Adrenal gland (tissue), 12 donors: ENCODE data around the gene NR0B2. TPM values are rescaled to one million over a fixed set of nuclear protein-coding genes. Genes with fewer than 3 reads are reported as not detected.
"Not testable (repeated sequence)": the region's sequence is repeated elsewhere in the genome, so short reads cannot be mapped to it uniquely, and the experiment has no call there.

Experiments
- DNase-seq, 7 donors: peaks; one replicate each; pipeline ENCODE4 v3.0.0-alpha.2; 2019 to 2020
- H3K27ac ChIP-seq, 5 donors: fragments of 200-600 bp; sonication (generic) in 4 of 5; 1 replicate in 3 of 5; 2 replicates in 2 of 5; pipeline versions ENCODE4 v1.5.1 to v1.8.0; 2016 to 2020; ENCODE audit warnings: mild to moderate bottlenecking in 1 of 5
- H3K27me3 ChIP-seq: fragments of 200-600 bp; 2 replicates; pipeline ENCODE4 v1.8.0; 2021
- H3K36me3 ChIP-seq, 2 donors: fragments of 200-600 bp; replicated peaks in 1 of 2; 1 replicate in 1 of 2; 2 replicates in 1 of 2; pipeline versions ENCODE4 v1.5.1 to v1.8.0; 2018 to 2022
- H3K4me1 ChIP-seq, 2 donors: fragments of 200-600 bp; replicated peaks in 1 of 2; 1 replicate in 1 of 2; 2 replicates in 1 of 2; pipeline versions ENCODE4 v1.5.1 to v1.8.0; 2018 to 2021
- H3K4me3 ChIP-seq, 4 donors: fragments of 200-600 bp; sonication (generic) in 3 of 4; one replicate each; pipeline ENCODE4 v1.5.1; 2016 to 2018
- H3K9me3 ChIP-seq, 3 donors: fragments of 200-600 bp; sonication (generic) in 1 of 3; replicated peaks in 1 of 3; 1 replicate in 2 of 3; 2 replicates in 1 of 3; pipeline versions ENCODE4 v1.5.1 to v1.8.0; 2016 to 2021
- POLR2A ChIP-seq, 2 donors: fragments of 450-650 bp; IDR thresholded peaks; one replicate each; pipeline ENCODE4 v1.6.1; 2017; ENCODE audit warnings: antibody characterized with exemption in 2 of 2, mild to moderate bottlenecking in 2 of 2, moderate library complexity in 1 of 2
- WGBS, 4 donors: extraction: QIAGEN DNeasy Blood & Tissue Kit in 2 of 4; methylation state at CpG; one replicate each; pipeline versions ENCODE4 v1.1.5 to v1.1.7; 2013 to 2017; 5-methylcytosine and 5-hydroxymethylcytosine counted together
- intact Hi-C, 2 donors: fragments of 100-400 bp; cut with DNase I; formaldehyde crosslinking; loops; one replicate each; pipeline versions ENCODE4 v1.14.1 to v1.15.0; 2022 to 2023
- polyA plus RNA-seq, 3 donors: library from polyadenylated mRNA; stranded (reverse); fragments of 200-250 nt in 2 of 3; fragments of 350-450 nt in 1 of 3; fragmentation: Illumina TruSeq in 1 of 3; extraction: RNeasy Lipid Tissue Mini Kit (QIAGEN cat#74804) in 1 of 3; gene quantifications; one replicate each; pipeline ENCODE4 v1.2.3, GENCODE V29; 2013 to 2014
- total RNA-seq, 9 donors: library from RNA; depleted of rRNA in 4 of 9; stranded (reverse); fragments of >200 nt in 4 of 9; fragments of 120-200 nt in 1 of 9; fragmentation: NEBNext Ultra II Directional in 1 of 9; extraction: Animal tissue kit (Norgen Biotek cat#: 25700) in 1 of 9; gene quantifications; one replicate each; pipeline versions ENCODE4 v1.1.0 to v1.2.4, GENCODE V29; 2013 to 2023
- TF ChIP-seq, protein P1 (sequence below), 6 experiments: fragments of 450-650 bp in 4 of 6; fragments of 200-600 bp in 2 of 6; sonication (generic) in 1 of 6; IDR thresholded peaks; 1 replicate in 5 of 6; 2 replicates in 1 of 6; pipeline versions ENCODE4 v1.5.1 to v1.8.0; 2016 to 2021; ENCODE audit warnings: antibody characterized with exemption in 6 of 6, mild to moderate bottlenecking in 2 of 6, moderate library complexity in 1 of 6
- donor health status: healthy with polysubstance abuse.
- donor health status: Bipolar disorder and iron deficiency.
- donor health status: DM: yes; HTN: yes; CAD: no.
- donor health status: DM: no; HTN: no; CAD: no.
- donor health status: DM: no; HTN: no; CAD: no.
- donor health status: DM: yes; HTN: yes; CAD: no.

Gene NR0B2
- total and polyA plus RNA-seq, 12 donors, result 7.1 to 62.7 (median 12.2) TPM

DNA sequence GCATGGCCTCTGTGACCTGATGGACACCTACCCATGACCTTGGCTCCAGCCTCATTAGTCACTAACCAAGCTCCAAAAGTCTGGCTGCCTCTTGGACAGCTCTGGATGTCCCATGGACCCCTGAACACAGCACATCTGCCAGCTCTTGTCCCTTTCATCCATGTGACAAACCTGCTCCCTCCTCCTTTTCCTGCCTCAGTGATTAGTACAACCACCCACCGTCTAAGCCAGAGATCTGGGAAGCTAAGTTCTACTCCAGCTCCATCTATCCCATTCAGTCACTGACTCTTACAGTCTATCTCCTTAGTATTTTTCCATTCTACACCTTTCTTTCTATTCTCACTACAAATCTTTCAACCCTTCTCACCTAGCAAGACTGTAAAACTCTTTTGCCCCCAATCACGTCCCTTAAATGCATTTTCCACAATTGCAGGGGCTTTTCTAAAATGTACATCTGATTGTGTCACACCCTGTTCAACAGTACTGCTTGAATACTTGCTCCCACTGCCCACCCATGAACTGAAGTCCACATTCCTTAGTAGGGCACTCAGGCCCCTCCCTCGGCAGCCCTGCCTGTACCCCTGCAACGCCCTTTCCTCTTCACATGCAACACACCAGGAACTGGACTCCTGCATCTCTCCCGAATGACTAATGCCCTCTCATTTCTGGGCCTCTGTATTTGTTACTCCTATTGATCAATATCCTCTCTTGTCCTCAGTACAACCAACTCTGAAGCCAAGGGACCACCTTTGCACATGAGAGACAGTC, 30.9 kb downstream of the NR0B2 start:
- DNase-seq, result no peak
- WGBS, 4 donors, result 78 to 84% (median 81%) methylated on average over 5 of the region's 5 CpGs
- Histone ChIP-seq H3K9me3 (no peaks in the 10 kb centered on the region), H3K4me3 (no peak overlapping the region), H3K27ac (no peak overlapping the region), H3K27me3 (no peaks in the 10 kb centered on the region), H3K4me1 (peaks cover 4% of the 10 kb centered on the region in 2 donors), H3K36me3 (peaks cover 0 to 93% of the 10 kb centered on the region in 2 donors)
- intact Hi-C loops, result loop anchor here in 1 of 2 donors (10.0 kb wide), 1 partner anchor 278 kb away; no protein-coding TSS in a partner anchor
- TF ChIP-seq POLR2A (IDR thresholded peaks at IDR 0.05), result no peak
- TF ChIP-seq, protein P1, sequence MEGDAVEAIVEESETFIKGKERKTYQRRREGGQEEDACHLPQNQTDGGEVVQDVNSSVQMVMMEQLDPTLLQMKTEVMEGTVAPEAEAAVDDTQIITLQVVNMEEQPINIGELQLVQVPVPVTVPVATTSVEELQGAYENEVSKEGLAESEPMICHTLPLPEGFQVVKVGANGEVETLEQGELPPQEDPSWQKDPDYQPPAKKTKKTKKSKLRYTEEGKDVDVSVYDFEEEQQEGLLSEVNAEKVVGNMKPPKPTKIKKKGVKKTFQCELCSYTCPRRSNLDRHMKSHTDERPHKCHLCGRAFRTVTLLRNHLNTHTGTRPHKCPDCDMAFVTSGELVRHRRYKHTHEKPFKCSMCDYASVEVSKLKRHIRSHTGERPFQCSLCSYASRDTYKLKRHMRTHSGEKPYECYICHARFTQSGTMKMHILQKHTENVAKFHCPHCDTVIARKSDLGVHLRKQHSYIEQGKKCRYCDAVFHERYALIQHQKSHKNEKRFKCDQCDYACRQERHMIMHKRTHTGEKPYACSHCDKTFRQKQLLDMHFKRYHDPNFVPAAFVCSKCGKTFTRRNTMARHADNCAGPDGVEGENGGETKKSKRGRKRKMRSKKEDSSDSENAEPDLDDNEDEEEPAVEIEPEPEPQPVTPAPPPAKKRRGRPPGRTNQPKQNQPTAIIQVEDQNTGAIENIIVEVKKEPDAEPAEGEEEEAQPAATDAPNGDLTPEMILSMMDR (IDR thresholded peaks at IDR 0.05), result no peak

DNA sequence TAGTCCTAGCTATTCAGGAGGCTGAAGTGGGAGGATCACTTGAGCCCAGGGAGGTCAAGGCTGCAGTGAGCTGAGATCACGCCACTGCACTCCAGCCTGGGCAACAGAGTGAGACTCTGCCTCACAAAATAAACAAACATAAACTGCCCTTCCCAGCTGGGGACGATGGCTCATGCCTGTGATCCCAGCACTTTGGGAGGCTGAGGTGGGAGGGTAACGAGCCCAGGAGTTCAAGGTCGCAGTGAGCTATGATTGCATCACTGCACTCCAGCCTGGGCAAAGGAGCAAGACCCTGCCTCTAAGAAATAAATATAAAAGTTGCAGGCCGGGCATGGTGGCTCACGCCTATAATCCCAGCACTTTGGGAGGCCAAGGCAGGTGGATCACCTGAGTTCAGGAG, 32.2 kb downstream of the NR0B2 start:
- not testable (repeated sequence) for H3K4me3 ChIP-seq, H3K4me1 ChIP-seq, H3K9me3 ChIP-seq, H3K27me3 ChIP-seq
- 58 to 69% (median 60%) methylated on average over 6 of the region's 6 CpGs for WGBS, 4 donors
- intact Hi-C loops, result loop anchor here in 1 of 2 donors (10.0 kb wide), 1 partner anchor 277 kb away; no protein-coding TSS in a partner anchor
- peak in 2 of 7 donors; percentile 35 to 47 for DNase-seq
- Histone ChIP-seq H3K36me3 (peaks cover 0 to 90% of the 10 kb centered on the region in 2 donors), H3K27ac (peak overlapping the region in 1 of 5 donors; percentile 20)

DNA sequence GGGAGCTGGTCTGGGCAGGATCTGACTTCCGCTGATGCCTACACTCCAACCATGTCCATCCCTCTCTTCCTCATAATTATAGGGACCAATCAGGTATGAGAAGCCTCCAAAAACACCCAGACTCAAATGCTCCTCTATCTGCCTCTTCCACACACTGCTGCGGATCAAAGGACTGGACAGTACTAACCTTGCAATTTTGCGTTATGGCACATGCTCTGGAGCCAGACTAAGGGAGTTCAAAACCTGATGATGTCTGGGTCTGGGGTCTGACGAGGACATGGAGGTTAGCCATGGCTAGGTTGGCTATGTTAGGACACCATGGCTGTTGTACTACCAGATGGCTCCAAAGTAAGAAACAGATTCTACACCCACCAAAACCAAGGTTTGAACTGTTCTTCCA, 34.0 kb downstream of the NR0B2 start:
- Histone ChIP-seq H3K4me3 (no peak overlapping the region), H3K27ac (no peak overlapping the region), H3K9me3 (no peaks in the 10 kb centered on the region), H3K36me3 (peaks cover 0 to 79% of the 10 kb centered on the region in 2 donors), H3K4me1 (peaks cover 4% of the 10 kb centered on the region in 2 donors), H3K27me3 (no peaks in the 10 kb centered on the region)
- intact Hi-C loops, result loop anchor here (10.0 kb wide), 2 partner anchors 65 to 275 kb away; no protein-coding TSS in a partner anchor
- WGBS, 4 donors, result 87 to 92% (median 91%) methylated on average over 3 to 4 of the region's 4 CpGs
- DNase-seq, result no peak
- TF ChIP-seq, protein P1 (IDR thresholded peaks at IDR 0.05), result no peak
- TF ChIP-seq POLR2A (IDR thresholded peaks at IDR 0.05), result no peak

DNA sequence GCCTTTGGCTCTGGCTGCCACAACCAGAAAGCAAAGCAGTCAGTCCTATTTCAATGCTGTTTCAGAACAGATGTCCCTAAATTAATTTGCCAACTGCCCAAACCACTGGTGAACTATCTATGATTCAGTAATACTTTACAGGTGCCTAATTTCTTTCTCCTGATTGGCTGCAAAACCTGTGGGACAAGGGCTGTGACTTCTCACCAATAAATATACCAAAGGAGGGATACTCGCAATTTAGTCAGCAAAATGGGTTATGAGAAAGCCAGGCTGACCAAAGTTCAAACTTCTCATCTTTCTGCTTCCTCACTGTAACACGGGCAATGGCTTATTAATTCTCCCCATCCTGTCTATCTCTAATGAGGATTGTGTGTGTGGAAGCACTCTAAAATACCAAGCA, 36.4 kb downstream of the NR0B2 start:
- WGBS, 4 donors, result 66 to 82% (median 70%) methylated on average over 2 of the region's 2 CpGs
- peaks cover 0 to 54% of the 10 kb centered on the region in 2 donors for H3K36me3 ChIP-seq

More for the DNA sequence above, 36.4 kb downstream of the NR0B2 start:
- H3K4me3 ChIP-seq, result no peak overlapping the region
- H3K27ac ChIP-seq, result no peak overlapping the region
- intact Hi-C loops, result loop anchor here in 1 of 2 donors (2.0 to 10.0 kb wide), 2 partner anchors 21 to 63 kb away; no protein-coding TSS in a partner anchor
- no peaks in the 10 kb centered on the region for H3K27me3 ChIP-seq
- H3K4me1 ChIP-seq, result peaks cover 0 to 4% of the 10 kb centered on the region in 2 donors
- H3K9me3 ChIP-seq, result no peaks in the 10 kb centered on the region
- DNase-seq, result no peak
- TF ChIP-seq, protein P1 (IDR thresholded peaks at IDR 0.05), result no peak
- no peak for TF ChIP-seq POLR2A (IDR thresholded peaks at IDR 0.05)
